Right lobe of liver (tissue), 6 donors: ENCODE data around the gene HOMEZ. TPM values are rescaled to one million over a fixed set of nuclear protein-coding genes. Genes with fewer than 3 reads are reported as not detected.

Experiments
- ATAC-seq, 4 donors: fragments of 200-7000 bp; cut with Tn5 transposase; one replicate each; pipeline ENCODE4 v1.9.1; 2020; ENCODE audit warnings: mild to moderate bottlenecking in 4 of 4, moderate library complexity in 4 of 4
- DNase-seq, 3 donors: peaks; one replicate each; pipeline ENCODE4 v3.0.0-alpha.2; 2020
- H3K27ac ChIP-seq, 3 donors: fragments of 200-600 bp; one replicate each; pipeline ENCODE4 v1.8.0; 2022
- H3K27me3 ChIP-seq, 2 donors: fragments of 200-600 bp; one replicate each; pipeline ENCODE4 v1.8.0; 2022
- H3K36me3 ChIP-seq, 4 donors: fragments of 200-600 bp; sonication (generic) in 1 of 4; one replicate each; pipeline versions ENCODE4 v1.5.1 to v1.8.0; 2017 to 2022; ENCODE audit warnings: control low read depth in 1 of 4
- H3K4me1 ChIP-seq, 4 donors: fragments of 200-600 bp; sonication (generic) in 1 of 4; one replicate each; pipeline versions ENCODE4 v1.5.1 to v1.8.0; 2017 to 2022; ENCODE audit warnings: control low read depth in 1 of 4
- H3K4me3 ChIP-seq, 3 donors: fragments of 200-600 bp; one replicate each; pipeline ENCODE4 v1.8.0; 2022
- H3K9me3 ChIP-seq, 4 donors: fragments of 200-600 bp; sonication (generic) in 1 of 4; one replicate each; pipeline versions ENCODE4 v1.5.1 to v1.8.0; 2017 to 2022; ENCODE audit warnings: control low read depth in 1 of 4
- CTCF ChIP-seq, 4 donors: fragments of 200-600 bp in 3 of 4; fragments of 450-650 bp in 1 of 4; IDR thresholded peaks; one replicate each; pipeline versions ENCODE4 v1.5.1 to v1.8.0; 2016 to 2022; ENCODE audit warnings: antibody characterized with exemption in 4 of 4, mild to moderate bottlenecking in 2 of 4
- POLR2A ChIP-seq: fragments of 450-650 bp; IDR thresholded peaks from one replicate; pipeline ENCODE4 v1.6.1; 2017; ENCODE audit warnings: antibody characterized with exemption, mild to moderate bottlenecking
- WGBS: methylation state at CpG from one replicate; pipeline ENCODE4 v1.1.6; 2018; ENCODE audit warnings: low coverage, low lambda C conversion rate; ENCODE audit not compliant: insufficient coverage; ENCODE audit errors: missing lambda C conversion rate; 5-methylcytosine and 5-hydroxymethylcytosine counted together
- intact Hi-C, 2 donors: fragments of 100-400 bp; cut with DNase I; formaldehyde crosslinking; loops; one replicate each; pipeline versions ENCODE4 v1.11.2 to v1.14.1; 2022
- total RNA-seq, 6 experiments: library from RNA; depleted of rRNA in 2 of 6; stranded (reverse); fragments of >200 nt in 2 of 6; fragmentation: NEBNext Ultra II Directional in 3 of 6; extraction: Animal tissue kit (Norgen Biotek cat#: 25700) in 3 of 6; gene quantifications; one replicate each; pipeline versions ENCODE4 v1.1.0 to v1.2.4, GENCODE V29; 2016 to 2023
- donor health status: DM: no; HTN: yes; CAD: no.
- donor health status: DM: no; HTN: no; CAD: no.
- donor health status: DM: no; HTN: no; CAD: no.
- donor health status: DM: no; HTN: yes; CAD: no.
- donor health status: DM: no; HTN: yes; CAD: no.

HOMEZ gene
- total RNA-seq, 6 experiments from 2014 or later: 3.4 to 8.8 (median 5.3) TPM

GRCh38 chr14:23299986-23300686 lies 14.2 kb upstream of the HOMEZ start:
- Histone ChIP-seq H3K4me1 (peaks cover 0 to 5% (median 2%) of the 10 kb centered on the region in 4 donors), H3K4me3 (peak overlapping the region; percentile 55 to 81 (median 60)), H3K36me3 (peaks cover 0 to 10% (median 0%) of the 10 kb centered on the region in 4 donors), H3K27me3 (no peaks in the 10 kb centered on the region), H3K9me3 (no peaks in the 10 kb centered on the region), H3K27ac (peak overlapping the region; percentile 94 to 99 (median 98))
- TF ChIP-seq POLR2A: no peak
- TF ChIP-seq CTCF (IDR thresholded peaks at IDR 0.05): no peak
- ATAC-seq (no peak), DNase-seq (no peak)
- intact Hi-C loops: no loop called here
- whole genome bisulfite sequencing: 76% methylated on average over 10 of the region's 10 CpGs

- no peaks in the 10 kb centered on the region for H3K9me3 ChIP-seq
- peaks cover 0 to 10% (median 0%) of the 10 kb centered on the region in 4 donors for H3K36me3 ChIP-seq
- no peak for DNase-seq
- ATAC-seq: no peak
- H3K27ac ChIP-seq: peak overlapping the region in 1 of 3 donors; percentile 98
- no peaks in the 10 kb centered on the region for H3K27me3 ChIP-seq
- TF ChIP-seq POLR2A (no peak), CTCF (IDR thresholded peaks at IDR 0.05) (peak in 2 of 4 donors; percentile 22)
- peaks cover 0 to 11% (median 3%) of the 10 kb centered on the region in 4 donors for H3K4me1 ChIP-seq
- H3K4me3 ChIP-seq: no peak overlapping the region
- WGBS: 66% methylated on average over 2 of the region's 2 CpGs
- intact Hi-C loops: no loop called here
These were observed 13.5 kb upstream of the HOMEZ start for GRCh38 chr14:23299211-23299957.

- DNase-seq (no peak), ATAC-seq (no peak)
- Histone ChIP-seq H3K27me3 (no peaks in the 10 kb centered on the region), H3K9me3 (no peaks in the 10 kb centered on the region), H3K4me3 (no peak overlapping the region), H3K36me3 (peaks cover 0 to 10% (median 0%) of the 10 kb centered on the region in 4 donors), H3K27ac (no peak overlapping the region), H3K4me1 (peaks cover 0 to 11% (median 3%) of the 10 kb centered on the region in 4 donors)
- intact Hi-C loops: no loop called here
- TF ChIP-seq POLR2A (no peak), CTCF (IDR thresholded peaks at IDR 0.05) (no peak)
- 81% methylated on average over 4 of the region's 7 CpGs for WGBS
These were observed 11.8 kb upstream of the HOMEZ start for GRCh38 chr14:23297611-23298277.

- H3K9me3 ChIP-seq: no peaks in the 10 kb centered on the region
- no peak overlapping the region for H3K4me3 ChIP-seq
- TF ChIP-seq CTCF (IDR thresholded peaks at IDR 0.05) (no peak), POLR2A (no peak)
- intact Hi-C loops: no loop called here
- ATAC-seq (no peak), DNase-seq (no peak)
- H3K36me3 ChIP-seq: peaks cover 0 to 10% (median 0%) of the 10 kb centered on the region in 4 donors
- H3K27me3 ChIP-seq: no peaks in the 10 kb centered on the region
- peaks cover 0 to 11% (median 3%) of the 10 kb centered on the region in 4 donors for H3K4me1 ChIP-seq
- WGBS: 81% methylated on average over 7 of the region's 7 CpGs
- no peak overlapping the region for H3K27ac ChIP-seq
These were observed 11.2 kb upstream of the HOMEZ start for GRCh38 chr14:23297096-23297495.
